HTR-8/SVneo (cell line): ENCODE measurements around the gene INPP5D.
"Not testable (repeated sequence)": the region's sequence is repeated elsewhere in the genome, so short reads cannot be mapped to it uniquely, and the experiment has no call there.

Experiments used
- DNase-seq: peaks from one replicate; pipeline ENCODE4 v3.0.0; 2011; ENCODE audit warnings: low spot score, mixed read lengths; ENCODE audit not compliant: insufficient read length
- FAIRE-seq: peaks from 2 replicates; lab custom pipeline; 2011; peaks lifted over from hg19 to GRCh38; lab: Jason Lieb, UNC

The INPP5D gene

DNA sequence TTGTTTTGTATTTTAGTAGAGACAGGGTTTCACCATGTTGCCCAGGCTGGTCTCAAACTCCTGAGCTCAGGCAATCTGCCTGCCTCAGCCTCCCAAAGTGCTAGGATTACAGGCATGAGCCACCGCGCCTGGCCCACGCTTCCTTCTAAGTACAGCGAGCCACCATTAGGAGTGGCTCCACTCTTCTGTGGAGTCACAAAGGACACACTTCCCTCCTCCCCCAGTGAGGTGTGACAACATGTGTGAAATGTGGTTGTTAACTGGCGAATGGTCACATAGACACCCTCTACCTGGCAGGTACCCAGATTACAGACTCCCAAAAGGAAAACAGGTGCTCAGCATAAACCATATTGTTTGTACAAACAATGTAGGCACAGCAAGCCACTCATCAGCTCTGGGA, 96.3 kb downstream of the INPP5D start:
- DNase-seq, FAIRE-seq: not testable (repeated sequence)

DNA sequence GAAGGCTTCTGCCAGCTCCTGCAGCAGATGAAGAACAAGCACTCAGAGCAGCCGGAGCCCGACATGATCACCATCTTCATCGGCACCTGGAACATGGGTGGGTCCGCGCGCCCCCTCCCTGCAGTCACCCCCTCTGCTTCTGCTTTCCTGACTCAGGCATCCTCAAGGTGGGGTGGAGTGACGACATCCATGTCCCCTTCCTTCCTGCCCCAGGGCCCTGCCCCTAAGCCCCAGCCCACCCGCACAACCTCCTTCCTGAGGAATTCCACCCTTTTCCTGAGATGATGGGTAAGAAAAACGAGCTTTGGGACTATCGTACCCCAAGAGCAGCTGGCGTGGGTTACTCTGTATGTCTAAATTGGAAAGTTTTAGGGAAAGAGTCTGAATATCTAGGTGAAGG, 101.6 kb downstream of the INPP5D start:
- DNase-seq (no peak), FAIRE-seq (no peak)

DNA sequence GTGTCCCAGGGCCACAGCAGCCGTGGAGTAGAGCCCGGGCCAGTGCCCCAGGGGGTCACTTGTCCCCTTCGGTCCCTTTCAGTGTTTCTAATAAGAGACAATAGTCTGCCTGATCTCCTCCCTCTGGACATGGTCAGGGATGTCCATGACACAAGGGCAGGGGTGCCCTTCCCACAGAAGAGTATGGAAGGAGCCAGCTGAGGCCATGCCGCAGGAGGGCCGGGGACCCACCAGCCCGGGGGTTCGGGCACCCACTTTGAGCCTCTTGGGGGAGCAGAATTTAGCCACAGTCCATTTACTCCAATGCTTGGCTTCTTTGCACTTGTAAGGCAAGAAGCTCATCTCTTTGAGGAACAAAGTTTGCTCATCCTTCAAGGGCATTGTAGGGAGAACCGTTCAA, 102.6 kb downstream of the INPP5D start:
- FAIRE-seq: no peak

GRCh38 chr2:233163486-233164103, 103.5 kb downstream of the INPP5D start:
- DNase-seq: no peak

More for the DNA sequence above, 102.6 kb downstream of the INPP5D start:
- DNase-seq: no peak

DNA sequence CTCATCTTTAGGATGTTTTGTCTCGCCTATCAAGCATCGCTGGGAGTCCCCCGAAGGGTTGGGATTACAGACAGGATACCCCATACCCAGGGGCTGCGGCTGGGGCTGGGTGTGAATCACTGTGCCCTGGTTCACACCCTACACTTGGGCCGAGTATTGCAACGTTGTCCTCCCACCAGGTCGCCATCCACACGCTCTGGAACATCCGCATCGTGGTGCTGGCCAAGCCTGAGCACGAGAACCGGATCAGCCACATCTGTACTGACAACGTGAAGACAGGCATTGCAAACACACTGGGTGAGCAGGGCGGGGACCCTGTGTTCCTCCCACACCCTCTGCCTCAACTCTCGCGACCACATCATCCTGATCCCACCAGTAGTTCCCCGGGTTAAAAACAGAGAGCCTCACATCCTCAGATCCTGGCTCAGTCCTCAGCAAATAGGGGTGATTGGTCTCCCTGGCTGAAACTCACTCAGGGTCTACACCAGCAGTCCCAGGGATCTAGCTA, 104.0 kb downstream of the INPP5D start:
- peak; percentile 26 for FAIRE-seq
- no peak for DNase-seq

More at GRCh38 chr2:233163486-233164103, 103.5 kb downstream of the INPP5D start:
- FAIRE-seq: no peak

- DNase-seq (no peak), FAIRE-seq (peak; percentile 13)
Observed at GRCh38 chr2:233164967-233165366, 104.8 kb downstream of the INPP5D start.

GRCh38 chr2:233165543-233165894, 105.4 kb downstream of the INPP5D start:
- FAIRE-seq (peak; percentile 93), DNase-seq (no peak)

GRCh38 chr2:233165895-233166661, 105.9 kb downstream of the INPP5D start:
- DNase-seq (peak; percentile 71), FAIRE-seq (peak; percentile 54)

GRCh38 chr2:233168445-233168844, 108.3 kb downstream of the INPP5D start:
- FAIRE-seq (no peak), DNase-seq (no peak)

DNA sequence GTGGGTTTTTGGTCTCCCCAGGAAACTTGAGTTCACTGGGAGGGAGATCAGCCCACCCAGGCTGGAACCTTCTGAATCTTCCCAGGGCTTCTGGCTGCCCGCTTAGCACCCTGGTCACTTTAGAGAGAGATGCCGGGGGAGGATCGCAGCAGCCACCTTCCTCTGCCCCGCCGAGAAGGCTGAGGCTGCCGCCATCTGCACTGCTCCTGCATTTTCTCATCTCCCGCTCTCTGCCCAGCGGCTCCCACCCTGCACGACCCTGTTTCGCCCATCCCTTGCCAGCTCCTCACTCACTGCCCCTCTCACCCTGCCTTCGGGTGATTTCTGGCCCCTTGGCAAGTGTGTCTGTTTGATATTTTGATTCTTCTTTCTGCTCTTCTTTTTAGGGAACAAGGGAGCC, 108.8 kb downstream of the INPP5D start:
- FAIRE-seq: no peak
- no peak for DNase-seq

DNA sequence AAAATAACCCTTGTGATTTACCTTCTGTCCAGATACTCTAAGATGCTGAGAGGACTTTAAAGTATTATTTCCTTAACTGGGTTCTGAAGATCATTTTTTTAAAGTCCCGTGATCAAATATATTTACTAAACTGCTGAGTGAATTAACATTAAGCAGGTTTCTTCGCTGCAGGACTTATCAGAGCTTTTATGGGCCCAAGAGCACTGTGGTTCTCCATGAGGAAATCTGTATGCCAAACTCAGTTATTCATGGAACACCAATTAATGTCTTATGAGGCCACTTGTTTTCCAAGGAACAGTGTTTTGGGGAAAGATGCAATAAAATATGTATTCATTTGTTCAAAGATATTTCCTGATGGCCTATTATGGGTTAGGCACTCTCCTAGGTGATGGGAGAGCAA, 111.2 kb downstream of the INPP5D start:
- FAIRE-seq: no peak
- DNase-seq: no peak

DNA sequence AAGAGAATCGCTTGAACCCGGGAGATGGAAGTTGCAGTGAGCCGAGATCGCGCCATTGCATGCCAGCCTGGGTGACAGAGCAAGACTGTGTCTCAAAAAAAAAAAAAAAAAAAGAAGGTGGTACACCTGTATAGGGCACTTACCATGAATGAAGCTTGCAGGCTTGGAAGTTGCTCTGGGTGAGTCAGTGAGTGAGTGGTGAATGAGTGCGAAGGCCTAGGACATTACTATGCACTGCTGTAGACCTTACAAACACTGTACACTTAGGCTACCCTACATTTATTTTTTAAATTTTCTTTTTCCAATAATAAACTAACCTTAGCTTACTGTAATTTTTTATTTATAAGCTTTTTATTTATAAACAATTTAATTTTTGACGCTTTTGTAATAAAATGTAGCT, 113.0 kb downstream of the INPP5D start:
- FAIRE-seq (no peak), DNase-seq (no peak)

DNA sequence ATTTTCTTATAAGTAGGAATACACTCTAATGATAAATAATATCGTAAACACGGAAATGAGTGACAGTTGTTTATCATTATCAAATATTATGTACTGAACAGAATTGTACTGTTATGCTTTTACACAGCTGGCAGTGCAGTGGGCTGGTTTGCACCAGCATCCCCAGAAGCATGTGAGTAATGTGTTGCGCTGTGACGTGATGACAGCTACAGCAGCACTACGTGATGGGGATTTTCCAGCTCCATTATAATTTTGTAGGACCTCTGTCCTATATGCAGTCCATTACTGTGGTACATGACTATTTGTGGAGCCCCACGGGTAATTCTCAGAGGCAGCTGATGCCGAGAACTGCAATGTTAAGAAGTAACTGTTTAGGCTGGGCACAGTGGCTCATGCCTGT, 114.0 kb downstream of the INPP5D start:
- no peak for FAIRE-seq
- DNase-seq: no peak

DNA sequence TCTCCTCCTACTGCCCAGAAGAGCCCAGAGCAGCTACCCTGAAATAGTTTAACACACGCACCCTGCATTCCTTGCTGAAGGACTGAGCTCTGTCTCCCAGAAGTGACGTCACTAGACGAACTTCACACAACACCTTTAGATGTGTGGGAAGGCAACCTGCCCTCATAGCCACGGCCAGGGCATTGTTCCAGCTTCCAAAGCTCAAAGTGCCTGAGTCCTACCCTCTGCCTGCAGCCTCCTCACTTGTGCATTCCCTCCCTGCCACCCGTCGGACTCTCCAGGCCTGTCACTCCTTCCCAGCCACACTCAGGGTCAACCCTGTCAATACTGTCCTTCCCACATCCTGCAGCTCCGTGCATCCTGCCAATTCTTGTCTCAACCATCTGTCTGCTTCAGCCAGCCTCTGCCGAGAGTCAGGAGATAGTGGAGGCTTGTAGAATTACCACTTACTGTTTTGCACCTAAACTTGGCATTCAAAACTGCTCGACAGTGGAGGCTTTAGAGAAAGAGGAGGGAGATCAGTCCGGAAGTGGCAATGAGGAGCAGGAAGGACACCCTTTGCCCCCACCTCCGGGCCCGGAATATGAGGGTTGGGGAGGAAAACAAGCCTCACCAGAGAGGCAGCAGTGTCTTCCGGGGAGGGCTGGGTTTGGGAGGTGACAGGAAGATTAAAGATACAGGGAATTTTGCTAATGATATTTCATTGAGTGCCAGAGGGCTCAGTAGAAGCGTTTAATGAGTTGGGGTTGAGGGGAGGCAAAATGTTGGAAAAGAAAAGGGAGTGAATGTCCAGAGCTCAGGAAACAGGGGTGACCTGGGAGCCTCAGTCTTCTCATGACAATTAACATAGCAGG, 119.1 kb downstream of the INPP5D start:
- DNase-seq (no peak), FAIRE-seq (no peak)

DNA sequence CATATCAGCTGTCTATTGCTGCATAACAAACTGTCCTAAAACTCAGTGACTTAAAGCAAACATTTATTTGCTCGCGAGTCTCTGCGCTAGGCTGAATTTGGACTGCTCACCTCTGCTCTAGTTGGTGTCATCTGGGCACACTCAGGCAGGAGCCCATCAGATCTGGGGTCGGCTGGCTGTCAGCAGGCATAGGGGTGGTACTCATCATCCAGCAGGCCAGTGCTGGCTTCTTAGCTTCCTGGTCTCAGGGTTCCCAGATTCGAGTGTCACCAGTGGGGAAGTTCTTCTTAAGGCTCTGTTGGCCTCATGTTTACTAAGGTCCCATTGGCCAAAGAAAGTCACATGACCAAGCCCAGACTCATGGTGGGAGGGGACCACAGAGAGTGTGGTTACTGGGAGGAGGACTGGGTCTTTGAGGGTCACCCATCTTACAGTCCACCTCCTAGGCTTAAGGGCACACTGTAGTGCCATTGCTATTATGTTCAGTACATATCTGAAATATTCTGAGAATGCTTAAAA, 119.8 kb downstream of the INPP5D start:
- DNase-seq (no peak), FAIRE-seq (no peak)

DNA sequence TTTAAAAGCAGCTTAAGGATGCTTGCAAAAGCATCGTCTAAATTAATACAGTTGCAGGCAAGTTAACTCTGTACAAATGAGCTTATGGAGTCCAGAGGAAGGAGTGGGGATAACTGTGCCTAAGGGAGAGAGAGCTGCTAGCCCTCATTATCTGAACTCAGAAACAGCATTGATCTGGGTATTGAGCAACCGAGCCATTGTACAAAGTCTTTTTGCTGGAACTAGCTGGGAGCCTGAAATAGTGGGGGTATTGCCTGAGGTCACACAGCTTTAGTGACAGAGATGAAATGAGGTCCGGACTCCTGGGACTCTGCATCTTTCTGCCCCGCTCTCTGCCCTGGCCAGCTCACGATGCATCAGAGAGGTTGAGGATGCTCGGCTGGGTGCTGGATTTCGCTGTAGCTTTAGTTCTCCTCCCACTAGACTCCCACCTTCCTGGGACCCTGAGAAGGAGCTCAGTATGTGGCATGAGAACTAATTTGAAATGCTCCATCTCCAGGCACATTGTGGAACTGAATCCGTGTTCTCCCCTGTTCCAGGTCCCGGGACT, 123.8 kb downstream of the INPP5D start:
- DNase-seq (no peak), FAIRE-seq (no peak)

GRCh38 chr2:233184669-233185068, 124.5 kb downstream of the INPP5D start:
- FAIRE-seq: no peak

DNA sequence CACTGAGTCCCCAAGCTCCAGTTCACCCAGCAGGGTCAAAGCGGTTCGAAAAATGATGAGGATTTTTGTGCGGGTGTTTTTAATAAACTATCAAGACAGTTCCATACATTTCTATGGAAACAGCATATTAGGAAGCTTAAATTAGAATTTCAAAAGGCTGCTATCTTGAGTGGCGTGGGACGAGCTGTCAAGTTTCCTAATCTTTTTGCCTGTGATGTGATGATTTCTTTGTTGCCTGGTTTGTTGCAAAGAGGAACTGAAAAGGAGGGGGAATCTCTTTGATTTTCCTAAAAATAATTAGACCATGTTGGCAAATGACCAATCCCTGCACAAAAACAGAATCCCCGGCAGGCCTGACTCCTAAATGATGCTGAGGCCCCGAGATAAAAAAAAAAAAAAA, 125.2 kb downstream of the INPP5D start:
- DNase-seq (no peak), FAIRE-seq (no peak)

More at GRCh38 chr2:233184669-233185068, 124.5 kb downstream of the INPP5D start:
- DNase-seq: no peak

GRCh38 chr2:233185963-233186362, 125.8 kb downstream of the INPP5D start:
- FAIRE-seq (peak; percentile 28), DNase-seq (no peak)

GRCh38 chr2:233186851-233187250, 126.7 kb downstream of the INPP5D start:
- no peak for FAIRE-seq
- DNase-seq: no peak
